KMS-11 (cell line): ENCODE results near the gene APELA.
A peak's percentile ranks its signal among the peaks of the same experiment; 100 is the strongest.

Experiments used
- H2AFZ ChIP-seq: fragments of 200-600 bp; sonication (generic); 2 replicates; pipeline ENCODE4 v1.6.1; 2016; ENCODE audit warnings: antibody characterized with exemption, mixed run types, low read depth
- H3K27ac ChIP-seq: fragments of 200-600 bp; sonication (generic); 2 replicates; pipeline ENCODE4 v1.6.1; 2016; ENCODE audit warnings: mild to moderate bottlenecking, mixed run types
- H3K27me3 ChIP-seq: fragments of 200-600 bp; sonication (generic); 2 replicates; pipeline ENCODE4 v1.6.1; 2017; ENCODE audit warnings: mild to moderate bottlenecking, low read depth, mixed run types, moderate library complexity; ENCODE audit not compliant: insufficient read depth
- H3K36me3 ChIP-seq: fragments of 200-600 bp; sonication (generic); 2 replicates; pipeline ENCODE4 v1.6.1; 2017; ENCODE audit warnings: mild to moderate bottlenecking, mixed run types; ENCODE audit not compliant: insufficient read depth
- H3K4me1 ChIP-seq: fragments of 200-600 bp; sonication (generic); 2 replicates; pipeline ENCODE4 v1.6.1; 2016; ENCODE audit warnings: mild to moderate bottlenecking, low read depth, mixed run types; ENCODE audit not compliant: poor library complexity, severe bottlenecking
- H3K4me2 ChIP-seq: fragments of 200-600 bp; sonication (generic); 2 replicates; pipeline ENCODE4 v1.7.0; 2016; ENCODE audit warnings: mild to moderate bottlenecking, mixed run types
- H3K4me3 ChIP-seq: fragments of 200-600 bp; sonication (generic); IDR thresholded peaks from 2 replicates; pipeline ENCODE4 v1.6.1; 2017; ENCODE audit warnings: low read depth, low read length, mixed read lengths; ENCODE audit not compliant: insufficient read depth
- H3K79me2 ChIP-seq: fragments of 200-600 bp; sonication (generic); 2 replicates; pipeline ENCODE4 v1.6.1; 2016; ENCODE audit warnings: low read depth, mixed run types; ENCODE audit not compliant: insufficient read depth
- H3K9ac ChIP-seq: fragments of 200-600 bp; sonication (generic); 2 replicates; pipeline ENCODE4 v1.6.1; 2016; ENCODE audit warnings: mild to moderate bottlenecking, mixed run types
- H4K20me1 ChIP-seq: fragments of 200-600 bp; sonication (generic); 2 replicates; pipeline ENCODE4 v1.6.1; 2016; ENCODE audit warnings: mild to moderate bottlenecking, mixed run types; ENCODE audit not compliant: insufficient read depth
- TF ChIP-seq, protein P1 (sequence below): fragments of 200-600 bp; sonication (generic); conservative IDR thresholded peaks from 2 replicates; pipeline ENCODE4 v1.6.1; 2017; ENCODE audit warnings: low read depth, mild to moderate bottlenecking, antibody characterized with exemption, low read length, moderate library complexity, mixed read lengths

Gene APELA

DNA sequence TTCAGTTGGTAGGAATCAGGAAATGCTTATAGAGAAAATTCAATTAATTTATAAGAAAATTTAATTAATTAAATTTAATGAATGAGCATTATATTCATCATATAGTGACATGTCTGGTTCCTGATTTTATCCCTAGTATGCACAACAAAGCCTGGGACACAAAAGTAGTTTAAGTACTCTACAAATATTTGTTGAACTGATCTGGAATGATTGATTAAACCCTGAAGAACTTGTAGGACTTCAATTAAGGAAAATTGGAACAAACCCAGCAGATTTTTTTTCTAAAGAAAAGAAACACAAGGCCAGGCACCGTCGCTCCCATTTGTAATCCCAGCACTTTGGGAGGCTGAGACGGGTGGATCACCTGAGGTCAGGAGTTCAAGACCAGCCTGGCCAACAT lies 4.5 kb upstream of the APELA start:
- Histone ChIP-seq H3K4me2 (no peak overlapping the region), H3K4me3 (no peak overlapping the region), H3K4me1 (peaks cover 16% of the 10 kb centered on the region), H4K20me1 (no peaks in the 10 kb centered on the region), H3K27ac (no peak overlapping the region), H3K27me3 (no peaks in the 10 kb centered on the region), H3K36me3 (no peaks in the 10 kb centered on the region), H3K79me2 (no peaks in the 10 kb centered on the region), H3K9ac (no peak overlapping the region), H2AFZ (no peak overlapping the region)
- TF ChIP-seq, protein P1, sequence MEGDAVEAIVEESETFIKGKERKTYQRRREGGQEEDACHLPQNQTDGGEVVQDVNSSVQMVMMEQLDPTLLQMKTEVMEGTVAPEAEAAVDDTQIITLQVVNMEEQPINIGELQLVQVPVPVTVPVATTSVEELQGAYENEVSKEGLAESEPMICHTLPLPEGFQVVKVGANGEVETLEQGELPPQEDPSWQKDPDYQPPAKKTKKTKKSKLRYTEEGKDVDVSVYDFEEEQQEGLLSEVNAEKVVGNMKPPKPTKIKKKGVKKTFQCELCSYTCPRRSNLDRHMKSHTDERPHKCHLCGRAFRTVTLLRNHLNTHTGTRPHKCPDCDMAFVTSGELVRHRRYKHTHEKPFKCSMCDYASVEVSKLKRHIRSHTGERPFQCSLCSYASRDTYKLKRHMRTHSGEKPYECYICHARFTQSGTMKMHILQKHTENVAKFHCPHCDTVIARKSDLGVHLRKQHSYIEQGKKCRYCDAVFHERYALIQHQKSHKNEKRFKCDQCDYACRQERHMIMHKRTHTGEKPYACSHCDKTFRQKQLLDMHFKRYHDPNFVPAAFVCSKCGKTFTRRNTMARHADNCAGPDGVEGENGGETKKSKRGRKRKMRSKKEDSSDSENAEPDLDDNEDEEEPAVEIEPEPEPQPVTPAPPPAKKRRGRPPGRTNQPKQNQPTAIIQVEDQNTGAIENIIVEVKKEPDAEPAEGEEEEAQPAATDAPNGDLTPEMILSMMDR: no peak

DNA sequence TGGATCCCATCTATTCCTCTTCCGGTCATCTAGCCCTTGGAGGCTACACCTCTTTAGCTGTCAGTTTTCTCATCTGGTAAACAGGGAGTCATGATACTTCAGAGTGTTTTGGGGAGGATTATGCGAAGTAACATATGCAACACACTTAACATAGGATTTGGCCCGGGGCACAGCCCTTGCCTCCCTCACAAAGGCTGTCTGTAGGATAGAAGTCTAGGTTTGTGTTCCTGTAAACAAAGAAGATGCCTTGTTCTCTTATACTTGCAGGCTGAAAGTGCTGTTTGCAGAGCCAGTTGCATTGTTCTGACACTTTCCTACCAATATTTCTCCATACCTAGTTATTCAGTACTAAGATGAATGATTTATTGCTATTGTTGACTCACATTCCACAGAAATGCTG lies 2.2 kb upstream of the APELA start:
- no peaks in the 10 kb centered on the region for H3K27me3 ChIP-seq

DNA sequence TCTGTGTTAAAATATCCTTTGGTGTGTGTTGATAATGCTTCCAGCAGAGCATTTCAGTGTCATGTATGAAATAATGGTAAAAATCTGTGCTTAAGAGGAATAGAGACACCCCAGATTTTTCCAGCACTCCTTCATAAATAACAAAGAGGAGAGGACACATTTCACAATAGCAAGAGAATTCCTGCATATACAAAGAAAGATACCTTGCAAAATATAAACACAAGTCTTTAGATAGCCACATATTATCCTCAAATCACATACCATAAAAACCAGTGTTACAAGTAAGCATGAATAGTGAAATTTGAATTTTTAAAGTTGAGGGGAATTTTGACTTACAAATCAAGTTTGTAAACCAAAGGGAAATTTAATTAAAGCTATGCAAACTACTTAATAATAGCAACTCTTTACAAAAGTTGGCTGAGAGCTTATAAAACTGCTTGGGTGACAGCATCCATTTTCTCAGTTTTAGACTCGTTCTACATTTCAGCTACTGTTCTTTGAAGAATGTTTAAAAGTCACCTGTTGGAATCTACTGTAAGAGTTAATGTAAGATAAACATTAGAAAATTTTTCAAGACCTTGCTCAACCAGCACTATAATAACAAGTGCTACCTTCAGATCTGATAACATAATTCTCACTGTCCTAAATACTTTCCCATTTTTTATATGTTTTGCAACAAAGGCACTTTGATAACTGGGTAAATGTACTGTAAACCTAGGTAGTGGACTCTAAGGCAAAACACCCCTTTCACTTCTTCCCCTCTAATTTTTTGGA lies 3.7 kb downstream of the APELA start:
- Histone ChIP-seq H3K4me1 (peaks cover 48% of the 10 kb centered on the region), H3K9ac (no peak overlapping the region), H3K36me3 (no peaks in the 10 kb centered on the region), H3K79me2 (no peaks in the 10 kb centered on the region), H2AFZ (no peak overlapping the region), H3K27me3 (no peaks in the 10 kb centered on the region), H3K4me2 (peak overlapping the region; percentile 4; the same call in 1 of the 2 replicates), H4K20me1 (no peaks in the 10 kb centered on the region), H3K4me3 (no peak overlapping the region), H3K27ac (no peak overlapping the region)
- TF ChIP-seq, protein P1: no peak

More for the DNA sequence above, 2.2 kb upstream of the APELA start:
- Histone ChIP-seq H4K20me1 (no peaks in the 10 kb centered on the region), H3K36me3 (no peaks in the 10 kb centered on the region), H3K4me3 (no peak overlapping the region), H3K79me2 (no peaks in the 10 kb centered on the region), H3K9ac (no peak overlapping the region), H3K4me1 (peaks cover 32% of the 10 kb centered on the region), H2AFZ (no peak overlapping the region), H3K27ac (no peak overlapping the region), H3K4me2 (no peak overlapping the region)
- TF ChIP-seq, protein P1: no peak

DNA sequence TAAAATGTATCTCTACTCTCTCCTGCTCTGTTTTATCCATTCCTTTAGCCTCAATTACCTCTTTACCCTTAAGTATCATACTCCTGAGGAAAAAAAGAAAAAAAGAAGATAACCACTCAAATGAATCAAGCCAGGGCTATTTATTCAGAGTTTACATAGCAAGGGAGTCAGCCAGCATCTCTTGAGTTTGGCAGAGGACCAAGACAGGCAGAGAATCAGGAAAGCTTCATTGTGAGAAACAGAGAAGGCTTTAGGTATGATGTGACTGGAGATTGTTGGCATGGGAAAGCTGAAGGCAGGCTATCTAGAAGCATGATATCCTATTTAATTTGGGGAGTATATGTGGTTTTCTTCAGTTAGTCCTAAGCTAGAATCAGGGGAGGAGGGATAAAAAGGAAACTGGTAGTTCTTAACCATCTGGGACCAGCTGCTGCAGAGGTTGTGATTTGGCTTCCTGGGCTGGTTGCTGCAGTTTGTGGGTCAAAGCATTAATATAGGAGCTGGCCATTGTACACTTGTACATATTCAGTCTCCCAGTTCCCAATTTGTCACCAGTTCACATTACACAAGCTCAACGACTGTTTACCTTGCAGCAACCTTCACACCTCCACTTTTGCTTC lies 11.2 kb downstream of the APELA start:
- no peak overlapping the region for H3K4me3 ChIP-seq
- TF ChIP-seq, protein P1: no peak
- no peaks in the 10 kb centered on the region for H3K79me2 ChIP-seq
- H3K9ac ChIP-seq: no peak overlapping the region
- H2AFZ ChIP-seq: no peak overlapping the region
- H4K20me1 ChIP-seq: no peaks in the 10 kb centered on the region
- no peaks in the 10 kb centered on the region for H3K27me3 ChIP-seq
- H3K4me2 ChIP-seq: no peak overlapping the region
- no peaks in the 10 kb centered on the region for H3K36me3 ChIP-seq
- H3K4me1 ChIP-seq: no peaks in the 10 kb centered on the region
- H3K27ac ChIP-seq: no peak overlapping the region
